Subcutaneous adipose tissue (tissue), 4 donors: Measurements from ENCODE around the gene SCRN2. TPM values are rescaled to one million over a fixed set of nuclear protein-coding genes. Genes with fewer than 3 reads are reported as not detected.

Experiments used
- CTCF ChIP-seq: fragments of 450-650 bp; IDR thresholded peaks from one replicate; pipeline ENCODE4 v1.5.1; 2016; ENCODE audit warnings: low read depth, mild to moderate bottlenecking, control low read depth, antibody characterized with exemption, moderate library complexity
- total RNA-seq, 4 donors: library from RNA; depleted of rRNA; stranded (reverse); fragments of >200 nt; gene quantifications; one replicate each; pipeline ENCODE4 v1.1.0, GENCODE V29; 2016

SCRN2 gene
- total RNA-seq, 4 donors from 2014 or later, result 32.8 to 194 (median 79.8) TPM

- no peak for TF ChIP-seq CTCF
Measured at GRCh38 chr17:47875011-47875985, 34.2 kb upstream of the SCRN2 start.

GRCh38 chr17:47873200-47874090 lies 32.4 kb upstream of the SCRN2 start:
- no peak for TF ChIP-seq CTCF

GRCh38 chr17:47872651-47873161 lies 31.6 kb upstream of the SCRN2 start:
- TF ChIP-seq CTCF, result no peak

- no peak for TF ChIP-seq CTCF
Measured at GRCh38 chr17:47872019-47872650, 31.1 kb upstream of the SCRN2 start.

- TF ChIP-seq CTCF, result no peak
Measured at GRCh38 chr17:47871048-47871447, 30.0 kb upstream of the SCRN2 start.

- no peak for TF ChIP-seq CTCF
Measured at GRCh38 chr17:47870056-47870455, 29.0 kb upstream of the SCRN2 start.
